ENCODE measurements around the gene F5.

F5 gene

GRCh38 chr1:169588112-169588511 is 1.8 kb upstream of the F5 start:
- no peak for DNase-seq (ENCODE audit: low read depth in 2 of 2)

- no peak for DNase-seq (ENCODE audit: low read depth in 2 of 2)
These were observed 250 bp downstream of the F5 start for GRCh38 chr1:169586067-169586394.

GRCh38 chr1:169585181-169585580 is 1.1 kb downstream of the F5 start:
- DNase-seq (ENCODE audit: low read depth in 2 of 2), result no peak

GRCh38 chr1:169584483-169585144 is 1.7 kb downstream of the F5 start:
- peak in 1 of 2 donors; percentile 16 for DNase-seq (ENCODE audit: low read depth in 2 of 2)

DNA sequence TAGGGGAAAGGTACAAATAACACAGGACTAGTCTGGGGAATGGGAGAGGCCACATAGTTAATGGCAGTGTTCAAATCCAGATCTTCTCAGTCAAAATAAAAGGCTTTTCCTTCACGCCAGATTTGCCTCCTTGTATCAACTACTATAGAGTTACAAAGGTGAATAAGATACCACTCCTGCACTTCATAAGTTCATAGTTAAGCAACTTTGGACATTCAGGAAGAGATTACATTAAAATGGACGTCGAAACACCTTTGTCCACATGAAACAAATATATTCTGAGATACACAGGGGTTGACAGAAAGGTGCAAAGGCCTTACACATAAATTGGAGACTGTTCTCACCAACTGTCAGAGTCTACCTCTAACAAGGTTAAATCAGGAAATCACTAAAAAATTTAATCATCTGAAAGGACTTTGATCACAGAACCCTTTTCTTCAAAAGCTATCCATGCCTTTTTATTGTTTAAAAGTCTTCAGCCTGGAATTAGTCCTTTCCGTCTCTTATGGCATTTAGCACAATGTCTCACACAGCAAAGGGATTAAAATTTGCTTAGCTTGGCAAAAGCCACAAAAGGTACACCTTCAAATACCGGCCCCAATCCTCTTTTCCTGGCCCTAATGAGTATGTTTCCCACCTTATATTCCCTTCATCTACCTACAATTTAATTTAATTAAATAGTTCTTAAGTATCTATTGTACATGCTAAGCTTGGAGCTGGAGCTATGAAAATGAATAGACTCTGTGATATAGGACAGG is 8.1 kb downstream of the F5 start:
- DNase-seq (ENCODE audit: low read depth in 2 of 2), result no peak

GRCh38 chr1:169576935-169577331 is 9.3 kb downstream of the F5 start:
- DNase-seq (ENCODE audit: low read depth in 2 of 2), result no peak

DNA sequence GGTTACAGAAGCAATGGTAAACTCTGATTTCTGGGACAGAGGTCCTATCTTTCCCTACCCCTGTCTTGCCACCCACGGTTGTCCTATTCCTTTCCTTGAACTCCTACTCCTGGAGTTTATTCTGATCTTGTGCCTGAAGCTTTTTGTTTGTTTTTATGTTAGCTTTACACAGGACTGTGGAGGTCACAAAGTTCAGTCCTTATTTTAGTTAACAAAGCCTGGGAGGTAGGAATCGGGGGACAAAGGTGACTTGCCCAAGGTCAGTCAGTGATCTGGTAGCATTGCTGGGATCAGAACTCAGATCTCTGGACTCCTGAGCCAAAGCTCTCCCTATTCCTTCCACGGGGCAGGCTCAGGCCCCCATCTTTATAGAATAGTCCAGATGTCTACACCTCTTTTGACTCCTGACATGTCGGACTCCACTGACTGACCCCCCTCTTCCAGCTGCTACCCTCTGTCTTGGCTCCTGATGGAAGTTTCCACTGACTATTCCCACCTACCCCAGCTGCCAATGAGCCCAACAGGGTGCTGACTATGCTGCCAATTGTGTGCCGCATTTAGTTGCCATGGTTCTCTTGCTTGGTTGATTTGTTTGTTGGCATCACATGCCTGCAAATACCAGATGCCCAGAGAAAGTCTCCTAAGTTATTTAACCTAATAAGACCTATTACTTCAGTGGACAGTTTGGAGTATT is 9.9 kb downstream of the F5 start:
- DNase-seq (ENCODE audit: low read depth in 2 of 2), result no peak

- no peak for DNase-seq (ENCODE audit: low read depth in 2 of 2)
These were observed 11.9 kb downstream of the F5 start for GRCh38 chr1:169574336-169574735.

- no peak for DNase-seq (ENCODE audit: low read depth in 2 of 2)
These were observed 14.1 kb downstream of the F5 start for GRCh38 chr1:169572187-169572586.

GRCh38 chr1:169571450-169571849 is 14.8 kb downstream of the F5 start:
- no peak for DNase-seq (ENCODE audit: low read depth in 2 of 2)

DNA sequence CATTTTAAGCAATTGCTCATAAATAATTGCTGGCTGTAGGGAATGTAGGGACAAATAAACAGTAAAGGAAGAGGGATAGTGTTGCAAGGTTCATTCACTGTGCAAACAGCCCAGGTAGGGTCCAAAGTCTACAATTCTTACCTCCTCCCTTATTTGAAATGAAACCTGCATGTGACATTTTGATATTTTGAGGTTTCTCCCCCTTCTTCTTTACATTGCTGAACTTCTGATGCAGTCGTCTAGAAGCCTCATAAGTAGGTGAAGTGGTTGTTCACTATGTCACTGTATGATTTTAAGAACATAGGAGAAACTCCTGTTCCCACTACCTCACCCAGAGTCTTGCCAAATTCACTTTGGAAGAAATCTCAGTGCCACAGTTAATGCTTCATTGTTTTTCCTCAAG is 16.1 kb downstream of the F5 start:
- no peak for DNase-seq (ENCODE audit: low read depth in 2 of 2)

- DNase-seq (ENCODE audit: low read depth in 2 of 2), result no peak
These were observed 17.8 kb downstream of the F5 start for GRCh38 chr1:169568497-169568896.

DNA sequence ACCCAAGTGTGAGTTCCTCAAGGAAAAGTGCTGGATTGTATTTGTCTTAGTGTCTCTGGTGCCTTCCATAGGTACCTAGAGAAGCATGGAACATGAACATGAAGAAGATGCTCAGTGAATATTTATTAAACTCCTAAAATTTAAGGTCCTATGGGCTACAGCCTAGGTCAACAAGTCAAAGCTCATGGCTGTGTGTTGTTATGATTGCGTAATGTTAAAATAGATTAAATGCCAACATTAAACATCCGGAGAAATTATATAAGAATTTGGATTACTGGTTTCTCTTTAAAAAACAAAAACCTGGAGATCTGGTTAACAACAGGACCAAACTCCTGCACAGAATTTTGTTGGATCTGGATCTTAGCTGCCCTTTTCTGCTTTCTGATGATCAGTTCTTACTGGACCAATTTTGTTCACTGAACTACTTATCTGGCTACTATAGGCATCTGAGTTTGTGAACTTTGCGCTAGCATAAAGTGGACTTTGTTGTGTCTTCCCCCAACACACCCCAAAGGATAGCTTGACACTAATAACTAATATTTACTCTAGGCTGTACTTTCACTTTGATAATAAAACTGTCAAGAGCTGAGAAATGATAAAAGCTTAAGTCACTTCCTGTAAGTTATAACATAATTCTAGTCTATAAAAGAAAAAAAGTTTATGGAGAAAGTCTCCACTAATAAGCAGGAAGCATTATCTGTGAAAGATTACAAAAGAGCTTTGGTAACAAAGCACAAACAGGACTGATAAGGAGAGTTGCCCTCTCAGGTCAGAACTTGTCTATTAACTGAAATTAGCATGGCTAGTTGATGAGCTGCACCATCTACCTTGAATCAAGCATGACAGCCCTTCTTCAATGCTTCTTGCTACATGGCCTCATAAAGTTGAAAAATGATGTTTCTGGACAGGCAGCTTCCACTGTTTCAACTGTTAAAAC is 20.7 kb downstream of the F5 start:
- DNase-seq (ENCODE audit: low read depth in 2 of 2), result no peak

- DNase-seq (ENCODE audit: low read depth in 2 of 2), result no peak
These were observed 22.6 kb downstream of the F5 start for GRCh38 chr1:169563650-169564049.

GRCh38 chr1:169563019-169563615 is 23.2 kb downstream of the F5 start:
- no peak for DNase-seq (ENCODE audit: low read depth in 2 of 2)

GRCh38 chr1:169561692-169562091 is 24.6 kb downstream of the F5 start:
- no peak for DNase-seq (ENCODE audit: low read depth in 2 of 2)

DNA sequence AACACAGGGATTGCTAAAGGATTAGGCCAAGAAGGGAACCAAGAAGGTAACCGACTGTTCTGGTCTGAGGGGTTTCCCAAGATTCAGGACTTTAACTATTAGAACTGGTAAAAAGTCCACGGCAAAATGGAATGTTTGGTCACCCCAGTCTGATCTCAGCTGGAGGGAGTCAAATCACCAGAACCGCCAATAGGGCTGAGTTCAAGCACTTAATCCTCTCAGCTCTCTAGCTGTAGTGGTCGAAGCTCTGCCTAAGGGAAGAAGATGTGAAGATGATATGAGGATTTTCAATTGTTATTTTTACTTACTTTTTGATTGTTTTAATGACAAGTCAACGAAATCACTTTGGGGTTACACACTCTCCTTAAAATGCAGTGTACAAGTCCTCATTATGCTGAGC is 29.1 kb downstream of the F5 start:
- no peak for DNase-seq (ENCODE audit: low read depth in 2 of 2)

DNA sequence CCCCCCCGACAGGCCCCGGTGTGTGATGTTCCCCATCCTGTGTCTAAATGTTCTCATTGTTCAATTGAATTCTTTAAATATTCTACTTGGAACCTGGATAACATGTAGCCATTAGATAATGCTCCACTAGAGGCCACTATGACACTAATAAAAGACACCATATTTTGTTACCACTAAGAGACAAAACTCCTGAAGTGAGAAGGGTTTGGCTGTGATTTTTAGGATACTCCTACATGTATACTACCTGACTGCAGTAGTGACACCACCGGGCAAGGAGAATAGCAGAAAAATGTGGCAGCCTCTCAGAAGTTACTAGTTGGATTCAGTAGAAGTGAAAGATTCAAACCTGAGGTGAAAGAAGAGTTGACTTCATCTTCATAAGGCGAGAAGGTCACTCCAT is 36.0 kb downstream of the F5 start:
- no peak for DNase-seq (ENCODE audit: low read depth in 2 of 2)

GRCh38 chr1:169548282-169548681 is 38.0 kb downstream of the F5 start:
- no peak for DNase-seq (ENCODE audit: low read depth in 2 of 2)

GRCh38 chr1:169546087-169546995 is 39.9 kb downstream of the F5 start:
- DNase-seq (ENCODE audit: low read depth in 2 of 2), result peak; percentile 18 to 33

- DNase-seq (ENCODE audit: low read depth in 2 of 2), result no peak
These were observed 40.8 kb downstream of the F5 start for GRCh38 chr1:169545472-169545871.

Measured in stimulated activated CD4-positive, alpha-beta T cell treated with anti-CD3 and anti-CD28 coated beads, Interleukin-4, amount 100 ng/mL, for 48 hours (primary cell).